H9 (cell line): ENCODE measurements around the gene PIK3C2A. TPM values are rescaled to one million over a fixed set of nuclear protein-coding genes. Genes with fewer than 3 reads are reported as not detected.

Source experiments
- DNase-seq: peaks from one replicate; pipeline ENCODE4 v3.0.0-alpha.2; 2017
- H2AFZ ChIP-seq: one replicate; pipeline ENCODE4 v1.6.1; 2013; ENCODE audit warnings: mild to moderate bottlenecking, low read length, control low read depth, moderate library complexity
- H2AK5ac ChIP-seq: 2 replicates; pipeline ENCODE4 v1.6.1; 2013; ENCODE audit warnings: low read length, control low read depth, mixed read lengths; ENCODE audit not compliant: insufficient read length
- H2BK120ac ChIP-seq: one replicate; pipeline ENCODE4 v1.6.1; 2013; ENCODE audit warnings: low read depth, mild to moderate bottlenecking, low read length, control low read depth, inconsistent platforms; ENCODE audit not compliant: poor library complexity, severe bottlenecking
- H2BK12ac ChIP-seq: 2 replicates; pipeline ENCODE4 v1.6.1; 2013; ENCODE audit warnings: low read length, control low read depth, mixed read lengths, low read depth; ENCODE audit not compliant: insufficient read length
- H2BK15ac ChIP-seq: 2 replicates; pipeline ENCODE4 v1.6.1; 2013; ENCODE audit warnings: low read depth, low read length, control low read depth
- H2BK20ac ChIP-seq: one replicate; pipeline ENCODE4 v1.6.1; 2013; ENCODE audit warnings: low read depth, mild to moderate bottlenecking, low read length, control low read depth, inconsistent platforms; ENCODE audit not compliant: poor library complexity, severe bottlenecking
- H2BK5ac ChIP-seq: 2 replicates; pipeline ENCODE4 v1.6.1; 2013; ENCODE audit warnings: low read length, control low read depth, mixed read lengths; ENCODE audit not compliant: insufficient read length
- H3K14ac ChIP-seq: 2 replicates; pipeline ENCODE4 v1.6.1; 2013; ENCODE audit warnings: low read length, control low read depth; ENCODE audit not compliant: insufficient read depth
- H3K18ac ChIP-seq: 2 replicates; pipeline ENCODE4 v1.6.1; 2013; ENCODE audit warnings: low read depth, mild to moderate bottlenecking, mixed read lengths, low read length, control low read depth; ENCODE audit not compliant: insufficient read length
- H3K23ac ChIP-seq: 2 replicates; pipeline ENCODE4 v1.6.1; 2013; ENCODE audit warnings: low read length, control low read depth, mixed read lengths, low read depth; ENCODE audit not compliant: insufficient read length
- H3K23me2 ChIP-seq: 2 replicates; pipeline ENCODE4 v1.6.1; 2013; ENCODE audit warnings: low read depth, mild to moderate bottlenecking, mixed read lengths, low read length, control low read depth; ENCODE audit not compliant: insufficient read length, poor library complexity, severe bottlenecking
- H3K27ac ChIP-seq: 2 replicates; pipeline ENCODE4 v1.5.1; 2013; ENCODE audit warnings: low read length, control low read depth, mixed read lengths, low read depth; ENCODE audit not compliant: insufficient read length
- H3K27me3 ChIP-seq: 2 replicates; pipeline ENCODE4 v1.6.1; 2013; ENCODE audit warnings: low read length, control low read depth, inconsistent platforms; ENCODE audit not compliant: insufficient read depth
- H3K4ac ChIP-seq: 2 replicates; pipeline ENCODE4 v1.6.1; 2013; ENCODE audit warnings: low read depth, mild to moderate bottlenecking, control low read depth, inconsistent platforms, low read length, moderate library complexity
- H3K4me1 ChIP-seq: 2 replicates; pipeline ENCODE4 v1.6.1; 2013; ENCODE audit warnings: low read length, control low read depth, inconsistent platforms; ENCODE audit not compliant: insufficient read depth
- H3K4me2 ChIP-seq: 2 replicates; pipeline ENCODE4 v1.6.1; 2013; ENCODE audit warnings: low read length, control low read depth, mixed read lengths; ENCODE audit not compliant: insufficient read length, insufficient read depth
- H3K56ac ChIP-seq: 2 replicates; pipeline ENCODE4 v1.6.1; 2013; ENCODE audit warnings: low read depth, mild to moderate bottlenecking, mixed read lengths, low read length, control low read depth; ENCODE audit not compliant: insufficient read length
- H3K79me1 ChIP-seq: 2 replicates; pipeline ENCODE4 v1.6.1; 2013; ENCODE audit warnings: low read depth, mild to moderate bottlenecking, moderate library complexity, low read length, control low read depth, inconsistent platforms; ENCODE audit not compliant: insufficient read depth, poor library complexity, severe bottlenecking
- H3K79me2 ChIP-seq: 2 replicates; pipeline ENCODE4 v1.6.1; 2013; ENCODE audit warnings: low read length, control low read depth, inconsistent platforms; ENCODE audit not compliant: insufficient read depth
- H3K9ac ChIP-seq: 2 replicates; pipeline ENCODE4 v1.6.1; 2013; ENCODE audit warnings: low read length, control low read depth, mixed read lengths; ENCODE audit not compliant: insufficient read length; ENCODE audit errors: extremely low read depth
- H3K9me3 ChIP-seq: one replicate; pipeline ENCODE4 v1.6.1; 2013; ENCODE audit warnings: low read depth, low read length, inconsistent platforms; ENCODE audit not compliant: control insufficient read depth
- H3T11ph ChIP-seq: one replicate; pipeline ENCODE4 v1.6.1; 2013; ENCODE audit warnings: mild to moderate bottlenecking, low read length, control low read depth, inconsistent platforms
- H4K20me1 ChIP-seq: one replicate; pipeline ENCODE4 v1.6.1; 2013; ENCODE audit not compliant: control insufficient read depth, insufficient read length, insufficient read depth
- H4K5ac ChIP-seq: 2 replicates; pipeline ENCODE4 v1.6.1; 2013; ENCODE audit warnings: low read depth, mild to moderate bottlenecking, mixed read lengths, low read length, control low read depth; ENCODE audit not compliant: insufficient read length
- H4K8ac ChIP-seq: replicated peaks from 2 replicates; pipeline ENCODE4 v1.6.1; 2013; ENCODE audit warnings: low read length, control low read depth, mixed read lengths, low read depth; ENCODE audit not compliant: insufficient read length
- H4K91ac ChIP-seq: 2 replicates; pipeline ENCODE4 v1.6.1; 2013; ENCODE audit warnings: low read depth, mild to moderate bottlenecking, moderate library complexity, mixed read lengths, low read length, control low read depth; ENCODE audit not compliant: insufficient read length
- H3K27ac Mint-ChIP-seq, 3 experiments: 2 replicates in 2 of 3; 3 replicates in 1 of 3; pipeline ENCODE4 v1.8.0; 2020 to 2021; ENCODE audit warnings: mixed read lengths in 3 of 3, mild to moderate bottlenecking in 1 of 3, moderate library complexity in 1 of 3
- H3K27me3 Mint-ChIP-seq: 2 replicates; pipeline ENCODE4 v1.8.0; 2021; ENCODE audit warnings: low read depth, mild to moderate bottlenecking, moderate library complexity, mixed read lengths
- H3K36me3 Mint-ChIP-seq, 3 experiments: 2 replicates in 2 of 3; 3 replicates in 1 of 3; pipeline ENCODE4 v1.8.0; 2020 to 2021; ENCODE audit warnings: low read depth in 3 of 3, mixed read lengths in 3 of 3; ENCODE audit not compliant: insufficient read depth in 1 of 3
- H3K4me1 Mint-ChIP-seq, 2 experiments: 2 replicates each; pipeline ENCODE4 v1.8.0; 2020; ENCODE audit warnings: mixed read lengths in 2 of 2
- H3K4me3 Mint-ChIP-seq, 2 experiments: 2 replicates in 1 of 2; 3 replicates in 1 of 2; pipeline ENCODE4 v1.8.0; 2020 to 2021; ENCODE audit warnings: mild to moderate bottlenecking in 2 of 2, mixed read lengths in 2 of 2, moderate library complexity in 1 of 2
- H3K9me3 Mint-ChIP-seq, 2 experiments: 2 replicates in 1 of 2; 3 replicates in 1 of 2; pipeline ENCODE4 v1.8.0; 2020; ENCODE audit warnings: mild to moderate bottlenecking in 2 of 2, mixed read lengths in 2 of 2, moderate library complexity in 1 of 2
- CTCF ChIP-seq: fragments of 200-600 bp; sonication (generic); conservative IDR thresholded peaks from 3 replicates; pipeline ENCODE4 v1.8.0; 2021; ENCODE audit warnings: antibody characterized with exemption, mild to moderate bottlenecking
- total RNA-seq: library from RNA; stranded (reverse); gene quantifications from 2 replicates; pipeline ENCODE4 v1.2.1, GENCODE V29; 2021

The PIK3C2A gene
- total RNA-seq, 1 experiment from 2014 or later, result 82.6 TPM

GRCh38 chr11:17197431-17197898 lies 10.3 kb downstream of the PIK3C2A start:
- Histone ChIP-seq H2BK5ac (no peak overlapping the region), H3K9ac (no peak overlapping the region), H2BK120ac (no peak overlapping the region), H3K4ac (no peak overlapping the region), H2AFZ (no peak overlapping the region), H2BK12ac (no peak overlapping the region), H4K20me1 (no peaks in the 10 kb centered on the region), H3K18ac (no peak overlapping the region), H2AK5ac (no peak overlapping the region), H3K79me1 (no peaks in the 10 kb centered on the region), H3K14ac (no peak overlapping the region), H4K5ac (no peak overlapping the region), H4K91ac (no peak overlapping the region), H3K23me2 (no peaks in the 10 kb centered on the region), H3K4me1 (no peaks in the 10 kb centered on the region), H3K27ac (no peak overlapping the region), H2BK20ac (no peak overlapping the region), H3K23ac (no peak overlapping the region), H3K56ac (no peak overlapping the region), H4K8ac (no peak overlapping the region), H3K79me2 (peaks cover 37% of the 10 kb centered on the region; the same call in 1 of the 2 replicates), H2BK15ac (no peak overlapping the region), H3K4me2 (no peak overlapping the region), H3K27me3 (no peaks in the 10 kb centered on the region), H3K9me3 (no peaks in the 10 kb centered on the region), H3T11ph (no peak overlapping the region)
- Mint-ChIP-seq H3K4me3 (no peak overlapping the region), H3K4me1 (peaks cover 5 to 11% of the 10 kb centered on the region in 2 experiments), H3K27ac (no peak overlapping the region; a peak in 1 of 7 replicates), H3K36me3 (peaks cover 24 to 39% (median 38%) of the 10 kb centered on the region in 3 experiments), H3K27me3 (no peaks in the 10 kb centered on the region; the same call in 1 of the 2 replicates), H3K9me3 (no peaks in the 10 kb centered on the region; a peak in 2 of 5 replicates)
- TF ChIP-seq CTCF, result no peak
- no peak for DNase-seq
